CD14-positive monocyte (primary cell): Measurements from ENCODE around the gene GAPDHS. TPM values are rescaled to one million over a fixed set of nuclear protein-coding genes. Genes with fewer than 3 reads are reported as not detected.

ENCODE experiments used
- DNase-seq, 3 donors: peaks; one replicate each; pipeline ENCODE4 v3.0.0-alpha.2; 2011 to 2022
- H2AFZ ChIP-seq: 2 replicates; pipeline ENCODE4 v1.6.0; 2012; ENCODE audit warnings: mild to moderate bottlenecking, low read depth, low read length, inconsistent platforms; ENCODE audit not compliant: insufficient read depth, poor library complexity, severe bottlenecking
- H3K27ac ChIP-seq, 2 donors: 1 replicate in 1 of 2; 2 replicates in 1 of 2; pipeline ENCODE4 v1.5.1; 2012 to 2013; ENCODE audit warnings: low read length in 2 of 2, control low read depth in 1 of 2, inconsistent platforms in 1 of 2, low read depth in 1 of 2, mild to moderate bottlenecking in 1 of 2
- H3K27me3 ChIP-seq, 2 donors: one replicate each; pipeline versions ENCODE4 v1.6.0 to v1.6.1; 2011 to 2013; ENCODE audit warnings: low read length in 2 of 2; ENCODE audit not compliant: control insufficient read depth in 2 of 2, insufficient read depth in 2 of 2
- H3K36me3 ChIP-seq, 2 donors: replicated peaks in 1 of 2; 1 replicate in 1 of 2; 2 replicates in 1 of 2; pipeline versions ENCODE4 v1.5.1 to v1.6.1; 2012 to 2013; ENCODE audit warnings: low read length in 2 of 2, control low read depth in 1 of 2, inconsistent platforms in 1 of 2, mild to moderate bottlenecking in 1 of 2; ENCODE audit not compliant: insufficient read depth in 2 of 2, control insufficient read depth in 1 of 2
- H3K4me1 ChIP-seq, 2 donors: 1 replicate in 1 of 2; 2 replicates in 1 of 2; pipeline versions ENCODE4 v1.5.1 to v1.6.1; 2012 to 2013; ENCODE audit warnings: low read length in 2 of 2, control low read depth in 1 of 2, inconsistent platforms in 1 of 2, mild to moderate bottlenecking in 1 of 2, moderate library complexity in 1 of 2; ENCODE audit not compliant: insufficient read depth in 2 of 2, control insufficient read depth in 1 of 2
- H3K4me2 ChIP-seq: replicated peaks from 2 replicates; pipeline ENCODE3; 2012; ENCODE audit warnings: low read length, moderate library complexity, mild to moderate bottlenecking; ENCODE audit not compliant: poor library complexity, severe bottlenecking; ENCODE audit errors: extremely low read depth
- H3K4me3 ChIP-seq, 3 experiments: fragments of 200-600 bp in 1 of 3; sonication (generic) in 1 of 3; replicated peaks in 1 of 3; 1 replicate in 2 of 3; 2 replicates in 1 of 3; pipeline ENCODE4 v1.5.1; 2011 to 2013; ENCODE audit warnings: low read length in 3 of 3, mild to moderate bottlenecking in 3 of 3, control low read depth in 2 of 3, low read depth in 2 of 3, inconsistent platforms in 1 of 3, moderate library complexity in 1 of 3
- H3K79me2 ChIP-seq: 2 replicates; pipeline ENCODE4 v1.6.0; 2012; ENCODE audit warnings: mild to moderate bottlenecking, control low read depth, inconsistent platforms, low read length, moderate library complexity; ENCODE audit not compliant: insufficient read depth
- H3K9ac ChIP-seq: 2 replicates; pipeline ENCODE4 v1.6.0; 2017; ENCODE audit warnings: low read length, mild to moderate bottlenecking; ENCODE audit not compliant: insufficient read depth, poor library complexity, severe bottlenecking
- H3K9me3 ChIP-seq, 2 donors: replicated peaks in 1 of 2; 1 replicate in 1 of 2; 2 replicates in 1 of 2; pipeline versions ENCODE4 v1.5.1 to v1.6.1; 2012 to 2013; ENCODE audit warnings: low read length in 2 of 2, control low read depth in 1 of 2; ENCODE audit not compliant: control insufficient read depth in 1 of 2, insufficient read depth in 1 of 2
- H4K20me1 ChIP-seq: 2 replicates; pipeline ENCODE4 v1.6.0; 2012; ENCODE audit warnings: mild to moderate bottlenecking, low read length, control low read depth, moderate library complexity; ENCODE audit not compliant: insufficient read depth
- H3K27ac Mint-ChIP-seq, 7 donors: one replicate each; pipeline ENCODE4 v1.8.0; 2020; ENCODE audit warnings: mild to moderate bottlenecking in 7 of 7, mixed read lengths in 7 of 7, moderate library complexity in 6 of 7, inconsistent platforms in 2 of 7
- H3K27me3 Mint-ChIP-seq, 3 donors: one replicate each; pipeline ENCODE4 v1.8.0; 2021 to 2022; ENCODE audit warnings: low read depth in 3 of 3, mild to moderate bottlenecking in 3 of 3, mixed read lengths in 3 of 3, moderate library complexity in 3 of 3, inconsistent platforms in 1 of 3
- H3K36me3 Mint-ChIP-seq, 2 donors: one replicate each; pipeline ENCODE4 v1.8.0; 2020; ENCODE audit warnings: mixed read lengths in 2 of 2, inconsistent platforms in 1 of 2, mild to moderate bottlenecking in 1 of 2
- H3K4me1 Mint-ChIP-seq: one replicate; pipeline ENCODE4 v1.8.0; 2020; ENCODE audit warnings: mild to moderate bottlenecking, mixed read lengths
- H3K4me3 Mint-ChIP-seq, 2 donors: one replicate each; pipeline ENCODE4 v1.8.0; 2020; ENCODE audit warnings: mild to moderate bottlenecking in 2 of 2, mixed read lengths in 2 of 2, moderate library complexity in 1 of 2
- H3K9me3 Mint-ChIP-seq, 7 donors: one replicate each; pipeline ENCODE4 v1.8.0; 2020 to 2022; ENCODE audit warnings: mixed read lengths in 7 of 7, mild to moderate bottlenecking in 6 of 7, moderate library complexity in 6 of 7, inconsistent platforms in 2 of 7
- CTCF ChIP-seq: fragments of 200-600 bp; IDR thresholded peaks from one replicate; pipeline ENCODE4 v1.8.0; 2022; ENCODE audit warnings: antibody characterized with exemption, mild to moderate bottlenecking
- WGBS: methylation state at CpG from one replicate; pipeline ENCODE4 v1.1.5; 2013; ENCODE audit warnings: missing lambda C conversion rate; ENCODE audit not compliant: insufficient coverage; 5-methylcytosine and 5-hydroxymethylcytosine counted together
- intact Hi-C, 2 donors: fragments of 100-400 bp; cut with micrococcal nuclease; formaldehyde crosslinking; loops; one replicate each; pipeline versions ENCODE4 v1.15.0 to v1.15.1; 2023
- polyA plus RNA-seq, 3 donors: library from polyadenylated mRNA; depleted of rRNA in 1 of 3; unstranded in 2 of 3; stranded (reverse) in 1 of 3; fragments of 300-500 nt in 2 of 3; fragments of >200 nt in 1 of 3; fragmentation: Illumina TruSeq in 2 of 3; gene quantifications; 1 replicate in 2 of 3; 2 replicates in 1 of 3; pipeline ENCODE4 v1.2.3, GENCODE V29; 2012 to 2021

GAPDHS gene
- polyA plus RNA-seq, 3 donors = not detected

- TF ChIP-seq CTCF = no peak
- DNase-seq = no peak
- WGBS = 91% methylated on average over 11 of the region's 11 CpGs
- Histone ChIP-seq H4K20me1 (no peaks in the 10 kb centered on the region), H2AFZ (no peak overlapping the region), H3K9me3 (no peaks in the 10 kb centered on the region), H3K4me2 (no peak overlapping the region), H3K36me3 (no peaks in the 10 kb centered on the region), H3K79me2 (no peaks in the 10 kb centered on the region), H3K4me1 (peaks cover 0 to 4% of the 10 kb centered on the region in 2 donors), H3K9ac (no peak overlapping the region), H3K27ac (no peak overlapping the region), H3K4me3 (no peak overlapping the region), H3K27me3 (peaks cover 18 to 46% of the 10 kb centered on the region in 2 donors)
- intact Hi-C loops = no loop called here
- Mint-ChIP-seq H3K9me3 (peaks cover 0 to 2% (median 0%) of the 10 kb centered on the region in 7 donors), H3K27ac (no peak overlapping the region), H3K4me3 (peak overlapping the region in 1 of 2 donors; percentile 64), H3K27me3 (peaks cover 55 to 65% (median 60%) of the 10 kb centered on the region in 3 donors), H3K4me1 (peaks cover 7% of the 10 kb centered on the region), H3K36me3 (peaks cover 0 to 1% of the 10 kb centered on the region in 2 donors)
Measured at GRCh38 chr19:35507561-35507960, 25.7 kb upstream of the GAPDHS start.

GRCh38 chr19:35508129-35508528, 25.1 kb upstream of the GAPDHS start:
- peak overlapping the region in 1 of 2 donors; percentile 64 for H3K4me3 Mint-ChIP-seq
- Histone ChIP-seq H3K27me3 (peaks cover 18 to 46% of the 10 kb centered on the region in 2 donors), H3K9ac (no peak overlapping the region), H4K20me1 (no peaks in the 10 kb centered on the region), H3K27ac (no peak overlapping the region), H2AFZ (no peak overlapping the region), H3K9me3 (no peaks in the 10 kb centered on the region), H3K4me2 (no peak overlapping the region), H3K79me2 (no peaks in the 10 kb centered on the region), H3K36me3 (no peaks in the 10 kb centered on the region), H3K4me3 (no peak overlapping the region), H3K4me1 (peaks cover 0 to 4% of the 10 kb centered on the region in 2 donors)
- TF ChIP-seq CTCF = no peak
- no peak for DNase-seq
- peaks cover 59 to 67% (median 63%) of the 10 kb centered on the region in 3 donors for H3K27me3 Mint-ChIP-seq
- WGBS = 100% methylated on average over 1 of the region's 3 CpGs
- H3K36me3 Mint-ChIP-seq = peaks cover 0 to 1% of the 10 kb centered on the region in 2 donors
- H3K4me1 Mint-ChIP-seq = peaks cover 7% of the 10 kb centered on the region
- H3K27ac Mint-ChIP-seq = no peak overlapping the region
- intact Hi-C loops = no loop called here
- H3K9me3 Mint-ChIP-seq = peaks cover 0 to 2% (median 0%) of the 10 kb centered on the region in 7 donors
